Hematopoietic multipotent progenitor cell treated with erythropoietin and hydrocortisone succinate and interleukin-3 and kit ligand, for 8 days (in vitro differentiated cells): ENCODE data around the gene FOXK2.
A peak's percentile ranks its signal among the peaks of the same experiment; 100 is the strongest.
"Not testable (repeated sequence)": the region's sequence is repeated elsewhere in the genome, so short reads cannot be mapped to it uniquely, and the experiment has no call there.

Source experiments
- DNase-seq: peaks from one replicate; pipeline ENCODE4 v3.0.0-alpha.2; 2015

Gene FOXK2

GRCh38 chr17:82496529-82497434 lies 22.8 kb upstream of the FOXK2 start:
- DNase-seq: peak; percentile 94

- peak; percentile 57 for DNase-seq
Measured at GRCh38 chr17:82497483-82498405, 21.8 kb upstream of the FOXK2 start.

GRCh38 chr17:82502207-82502606 lies 17.3 kb upstream of the FOXK2 start:
- no peak for DNase-seq

- DNase-seq: no peak
Measured at GRCh38 chr17:82503094-82503727, 16.3 kb upstream of the FOXK2 start.

- no peak for DNase-seq
Measured at GRCh38 chr17:82503728-82504308, 15.7 kb upstream of the FOXK2 start.

- DNase-seq: no peak
Measured at GRCh38 chr17:82505296-82505695, 14.2 kb upstream of the FOXK2 start.

GRCh38 chr17:82506402-82506801 lies 13.1 kb upstream of the FOXK2 start:
- DNase-seq: not testable (repeated sequence)

GRCh38 chr17:82507631-82508175 lies 11.8 kb upstream of the FOXK2 start:
- DNase-seq: no peak

- not testable (repeated sequence) for DNase-seq
Measured at GRCh38 chr17:82511642-82512041, 7.9 kb upstream of the FOXK2 start.

GRCh38 chr17:82513864-82514263 lies 5.7 kb upstream of the FOXK2 start:
- DNase-seq: not testable (repeated sequence)

GRCh38 chr17:82517230-82517865 lies 2.2 kb upstream of the FOXK2 start:
- DNase-seq: no peak

GRCh38 chr17:82519971-82520903 lies 705 bp downstream of the FOXK2 start:
- DNase-seq: peak; percentile 18

- no peak for DNase-seq
Measured at GRCh38 chr17:82524540-82524939, 5.0 kb downstream of the FOXK2 start.

- DNase-seq: no peak
Measured at GRCh38 chr17:82525712-82526111, 6.2 kb downstream of the FOXK2 start.

- DNase-seq: no peak
Measured at GRCh38 chr17:82527898-82528297, 8.4 kb downstream of the FOXK2 start.

GRCh38 chr17:82528484-82529265 lies 9.1 kb downstream of the FOXK2 start:
- peak; percentile 76 for DNase-seq

- no peak for DNase-seq
Measured at GRCh38 chr17:82529914-82530300, 10.4 kb downstream of the FOXK2 start.

GRCh38 chr17:82531431-82531881 lies 11.9 kb downstream of the FOXK2 start:
- DNase-seq: no peak

- no peak for DNase-seq
Measured at GRCh38 chr17:82534401-82534812, 14.9 kb downstream of the FOXK2 start.
